GF-D8 (cell line): ENCODE results near the gene IKZF3.
"Not testable (repeated sequence)": the region's sequence is repeated elsewhere in the genome, so short reads cannot be mapped to it uniquely, and the experiment has no call there.

Experiments
- DNase-seq: peaks from one replicate; lab custom pipeline; 2025; lab: John Stamatoyannopoulos, UW

Gene IKZF3

DNA sequence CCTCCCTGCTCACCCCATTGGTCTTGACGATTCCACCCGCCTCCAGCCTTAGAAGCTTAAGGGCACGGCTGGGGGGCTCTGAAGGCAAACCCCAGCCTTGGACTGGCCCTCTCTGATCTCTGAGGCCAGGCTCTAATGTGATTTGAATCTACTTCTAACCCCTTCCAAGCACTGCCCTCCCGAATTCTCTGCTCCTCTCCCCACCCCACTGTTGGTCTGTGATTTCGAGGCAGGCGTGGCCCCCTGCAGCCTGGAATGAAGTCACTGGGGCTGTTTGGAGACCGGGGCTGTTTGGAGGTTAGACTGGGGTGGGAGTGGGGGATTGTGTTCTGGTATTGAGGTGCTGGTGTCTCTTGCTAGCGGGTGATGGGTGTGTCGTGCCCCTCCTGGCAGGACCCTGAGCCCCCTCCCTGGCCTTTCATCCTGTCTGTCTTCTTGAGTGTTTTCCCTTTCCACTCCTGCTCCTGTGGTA is 124.2 kb downstream of the IKZF3 start:
- no peak for DNase-seq

- DNase-seq: no peak
Measured at GRCh38 chr17:39738983-39739884, 124.9 kb downstream of the IKZF3 start.

GRCh38 chr17:39738568-39738901 is 125.6 kb downstream of the IKZF3 start:
- no peak for DNase-seq

DNA sequence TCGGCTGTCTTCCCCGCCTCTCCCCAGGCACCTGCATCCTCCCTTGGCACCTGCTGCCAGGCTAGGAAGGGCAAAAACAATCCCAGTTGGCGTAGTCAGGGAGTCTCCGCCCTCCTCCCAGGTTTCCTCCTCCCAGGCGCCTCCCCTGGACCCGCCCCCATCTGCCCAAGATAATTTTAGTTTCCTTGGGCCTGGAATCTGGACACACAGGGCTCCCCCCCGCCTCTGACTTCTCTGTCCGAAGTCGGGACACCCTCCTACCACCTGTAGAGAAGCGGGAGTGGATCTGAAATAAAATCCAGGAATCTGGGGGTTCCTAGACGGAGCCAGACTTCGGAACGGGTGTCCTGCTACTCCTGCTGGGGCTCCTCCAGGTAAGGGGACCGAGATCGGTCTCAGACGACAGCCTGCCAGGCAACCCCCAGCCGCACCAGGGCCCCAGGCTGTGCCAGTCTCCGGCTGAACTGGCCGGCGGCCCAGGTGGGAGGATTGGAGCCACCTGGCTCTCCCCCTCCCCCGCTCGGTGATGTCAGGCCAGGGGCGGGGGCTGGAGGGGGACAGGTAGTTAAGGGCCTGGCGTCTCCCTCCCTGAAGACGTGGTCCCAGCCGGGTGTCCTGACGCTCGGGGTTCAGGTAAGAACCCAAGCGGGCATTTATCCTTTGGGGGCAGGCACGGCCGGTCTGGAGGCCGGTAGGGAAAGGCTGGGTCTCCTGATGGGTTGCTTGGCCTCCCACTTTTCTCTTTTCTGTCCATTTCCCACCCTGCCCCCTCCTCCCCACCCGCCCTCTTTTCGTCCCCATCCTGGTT is 126.1 kb downstream of the IKZF3 start, which contains the start of gene GRB7:
Gene GRB7, plus strand, starts transcription at position 179 of the 808 bp plus-strand sequence. CDS start 4,364 bp downstream, outside the sequence.
- no peak for DNase-seq

DNA sequence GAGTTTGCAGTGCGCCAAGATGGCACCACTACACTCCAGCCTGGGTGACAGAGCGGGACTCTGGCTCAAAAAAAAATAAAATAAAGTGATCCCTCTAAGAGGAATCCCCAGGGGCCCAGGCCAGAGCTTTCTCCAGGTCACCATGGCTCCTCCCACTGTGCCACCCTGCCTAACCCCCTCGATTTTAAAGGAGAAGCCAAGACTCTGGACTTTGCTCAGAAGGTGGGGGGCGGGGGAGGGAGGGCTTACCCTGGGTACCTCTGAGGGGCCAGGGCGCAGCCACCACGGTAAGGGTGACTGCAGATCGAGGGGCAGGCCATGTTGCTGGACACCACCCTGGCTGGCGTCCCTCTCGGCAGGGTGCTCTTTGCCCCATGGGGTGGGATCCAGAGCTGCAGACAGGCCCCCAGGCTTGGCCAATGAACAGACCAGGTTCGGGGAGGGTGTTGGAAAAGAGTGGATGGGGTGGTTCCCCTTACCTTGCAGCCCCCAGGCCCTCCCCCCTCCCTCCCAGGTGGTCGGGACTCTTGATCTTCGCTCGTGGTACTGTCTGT is 126.8 kb downstream of the IKZF3 start:
- no peak for DNase-seq

- DNase-seq: no peak
Measured at GRCh38 chr17:39736319-39737165, 127.6 kb downstream of the IKZF3 start.

GRCh38 chr17:39735882-39736281 is 128.2 kb downstream of the IKZF3 start:
- no peak for DNase-seq

DNA sequence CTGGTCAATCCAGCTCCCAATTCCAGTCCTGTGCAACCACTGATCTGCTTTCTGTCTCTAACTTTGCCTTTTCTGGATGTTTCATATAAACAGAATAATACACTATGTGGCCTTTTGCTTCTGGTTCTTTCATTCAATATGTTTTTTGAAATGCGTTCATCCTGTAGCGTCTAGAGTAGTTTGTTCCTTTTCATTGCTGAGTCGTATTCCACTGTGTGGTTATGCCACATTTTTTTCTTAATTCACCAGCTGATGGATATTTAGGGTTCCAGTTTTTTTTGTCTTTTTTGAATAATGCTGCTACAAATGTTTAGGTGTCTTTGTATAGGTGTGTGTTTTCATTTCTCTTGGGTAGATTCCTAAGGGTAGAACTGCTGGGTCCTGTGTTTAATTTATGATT is 131.5 kb downstream of the IKZF3 start:
- no peak for DNase-seq

DNA sequence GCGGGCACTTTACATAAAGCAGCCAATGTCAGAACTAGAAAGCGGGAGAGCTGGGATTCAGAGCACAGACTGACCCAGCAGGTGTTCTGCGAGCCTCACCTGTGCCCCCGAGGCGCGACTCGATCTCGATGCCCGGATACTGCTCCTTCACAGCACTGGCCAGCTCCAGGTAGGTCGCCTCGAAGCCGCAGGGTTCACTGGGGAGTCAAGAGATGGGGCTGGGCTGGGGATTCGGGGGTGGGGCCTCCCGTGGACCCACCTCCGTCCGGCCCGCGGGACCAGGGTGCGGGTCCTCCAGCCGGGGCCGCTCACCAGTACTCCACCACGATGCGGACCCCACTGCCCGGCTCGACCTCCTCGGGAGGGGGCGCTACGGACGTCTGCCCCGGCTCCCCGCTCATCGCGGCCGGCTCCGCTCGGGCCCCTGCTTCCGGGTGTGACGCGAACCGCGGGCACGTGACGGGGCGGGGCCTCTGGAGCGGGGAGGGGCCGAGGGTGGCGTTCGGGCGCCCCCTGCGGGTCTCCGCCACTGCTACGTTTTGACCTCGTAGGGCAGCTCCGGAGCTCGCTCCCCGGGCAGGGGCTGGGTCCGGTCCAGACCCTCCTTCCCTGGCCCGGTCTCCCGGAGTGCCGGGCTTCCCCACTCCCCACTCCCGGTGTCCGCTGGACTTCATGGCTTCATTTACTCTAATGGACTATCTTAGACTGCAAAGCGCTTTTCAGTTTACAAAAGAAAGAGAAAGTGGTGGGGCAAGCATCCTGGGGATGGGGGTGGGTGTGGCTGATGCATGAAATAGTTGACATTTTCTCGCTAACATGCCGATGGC is 133.8 kb downstream of the IKZF3 start, which contains the start of gene MIEN1:
Gene MIEN1, minus strand, starts transcription at position 438 of the 827 bp plus-strand sequence. Its CDS starts 37 bp downstream, at position 401.
- DNase-seq: peak; percentile 48

GRCh38 chr17:39729280-39729851 is 134.7 kb downstream of the IKZF3 start:
- DNase-seq: no peak

DNA sequence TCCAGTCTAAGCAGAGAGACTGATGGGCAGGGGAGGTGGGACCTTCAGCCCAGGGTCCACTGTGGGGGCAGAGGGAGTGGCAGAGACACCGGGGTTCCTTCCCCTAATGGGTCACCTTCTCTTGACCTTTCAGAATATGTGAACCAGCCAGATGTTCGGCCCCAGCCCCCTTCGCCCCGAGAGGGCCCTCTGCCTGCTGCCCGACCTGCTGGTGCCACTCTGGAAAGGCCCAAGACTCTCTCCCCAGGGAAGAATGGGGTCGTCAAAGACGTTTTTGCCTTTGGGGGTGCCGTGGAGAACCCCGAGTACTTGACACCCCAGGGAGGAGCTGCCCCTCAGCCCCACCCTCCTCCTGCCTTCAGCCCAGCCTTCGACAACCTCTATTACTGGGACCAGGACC is 136.6 kb downstream of the IKZF3 start:
- DNase-seq: no peak

GRCh38 chr17:39726617-39727016 is 137.5 kb downstream of the IKZF3 start:
- DNase-seq: no peak

DNA sequence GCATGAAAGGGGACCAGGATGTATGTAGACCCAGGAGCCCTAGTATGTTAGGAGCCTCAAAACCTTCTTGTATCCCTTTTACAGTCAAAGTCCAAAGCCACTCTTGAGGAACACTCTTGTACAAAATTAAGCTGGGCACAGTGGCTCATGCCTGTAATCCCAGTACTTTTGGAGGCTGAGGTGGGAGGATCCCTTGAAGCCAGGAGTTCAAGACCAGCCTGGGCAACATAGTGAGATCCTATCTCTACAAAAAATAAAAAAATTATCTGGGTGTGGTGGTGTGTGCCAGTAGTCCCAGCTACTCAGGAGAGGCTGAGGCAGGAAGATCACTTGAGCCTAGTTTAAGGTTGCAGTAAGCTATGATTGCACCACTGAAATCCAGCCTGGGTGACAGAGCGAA is 138.2 kb downstream of the IKZF3 start:
- not testable (repeated sequence) for DNase-seq

GRCh38 chr17:39724731-39725130 is 139.4 kb downstream of the IKZF3 start:
- DNase-seq: no peak

GRCh38 chr17:39722965-39723848 is 140.9 kb downstream of the IKZF3 start:
- no peak for DNase-seq

DNA sequence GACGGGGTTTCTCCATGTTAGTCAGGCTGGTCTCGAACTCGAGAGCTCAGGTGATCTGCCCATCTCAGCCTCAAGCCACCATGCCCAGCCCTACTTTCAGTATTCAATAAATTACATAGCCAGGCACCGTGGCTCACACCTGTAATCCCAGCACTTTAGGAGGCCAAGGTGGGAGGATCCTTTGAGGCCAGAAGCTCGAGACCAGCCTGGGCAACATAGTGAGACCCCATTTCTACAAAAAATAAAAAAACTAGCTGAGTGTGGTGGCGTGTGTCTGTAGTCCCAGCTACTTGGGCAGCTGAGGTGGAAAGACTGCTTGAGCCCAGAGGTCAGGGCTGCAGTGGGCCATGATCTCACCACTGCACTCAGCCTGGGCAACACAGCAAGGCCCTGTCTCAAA is 142.0 kb downstream of the IKZF3 start:
- DNase-seq: no peak

DNA sequence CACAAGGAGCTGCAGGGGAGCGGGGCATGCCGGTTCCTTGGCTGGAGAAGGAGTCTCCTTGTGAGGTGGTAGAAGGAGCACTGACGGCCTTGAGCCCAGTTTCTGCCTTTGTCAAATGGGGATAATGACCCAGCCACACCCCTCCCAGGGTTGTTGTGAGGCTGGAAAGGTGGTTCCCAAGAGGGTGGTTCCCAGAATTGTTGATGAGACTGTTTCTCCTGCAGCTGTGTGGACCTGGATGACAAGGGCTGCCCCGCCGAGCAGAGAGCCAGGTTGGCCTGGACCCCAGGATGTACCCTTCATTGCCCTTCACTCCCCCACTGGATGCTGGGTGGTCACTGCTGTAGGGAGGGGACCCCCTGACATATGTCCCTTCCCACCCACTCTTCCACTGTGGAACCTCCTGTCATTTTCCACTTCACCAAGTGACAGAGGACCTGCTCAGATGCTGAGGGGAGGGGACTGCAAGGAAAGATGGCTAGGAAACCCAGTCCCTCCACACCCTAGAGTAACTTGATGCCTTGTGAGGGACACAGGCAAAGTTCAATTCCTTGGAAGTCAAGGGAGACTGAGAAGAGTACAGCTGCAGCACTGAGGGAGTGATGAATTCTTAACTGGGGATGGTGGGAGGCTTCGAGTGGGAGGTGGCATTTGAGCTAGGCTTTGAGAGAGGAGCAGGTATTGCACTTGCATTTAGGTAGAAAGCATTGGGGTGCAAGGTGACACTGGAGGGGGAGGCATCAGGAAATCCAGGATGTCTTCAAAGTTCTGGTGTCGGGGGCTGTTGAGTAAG is 144.4 kb downstream of the IKZF3 start:
- DNase-seq: no peak

DNA sequence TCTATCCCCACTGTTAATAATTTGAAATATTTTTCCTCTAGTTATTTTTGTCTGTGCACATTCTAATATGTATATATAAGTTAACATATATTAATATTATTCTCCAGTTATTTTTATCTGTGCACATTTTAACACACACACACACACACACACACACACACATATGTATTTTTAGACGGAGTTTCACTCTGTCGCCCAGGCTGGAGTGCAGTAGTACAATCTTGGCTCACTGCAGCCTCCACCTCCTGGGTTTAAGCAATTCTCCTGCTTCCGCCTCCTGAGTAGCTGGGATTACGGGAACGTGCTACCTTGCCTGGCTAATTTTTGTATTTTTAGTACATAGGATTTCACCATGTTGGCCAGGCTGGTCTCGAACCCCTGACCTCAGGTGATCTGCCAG is 146.5 kb downstream of the IKZF3 start:
- DNase-seq: no peak
